BLaER1 (cell line): ENCODE data around the gene C3orf52.

Experiments
- H3K27ac ChIP-seq: shearing (Covaris generic); formaldehyde crosslinking; 2 replicates; pipeline ENCODE4 v1.8.1; 2022
- H3K27me3 ChIP-seq: shearing (Covaris generic); formaldehyde crosslinking; 2 replicates; pipeline ENCODE4 v1.8.1; 2022
- H3K36me3 ChIP-seq: shearing (Covaris generic); formaldehyde crosslinking; 2 replicates; pipeline ENCODE4 v1.8.1; 2022
- H3K4me1 ChIP-seq: shearing (Covaris generic); formaldehyde crosslinking; 2 replicates; pipeline ENCODE4 v1.8.1; 2022
- H3K4me2 ChIP-seq: shearing (Covaris generic); formaldehyde crosslinking; 2 replicates; pipeline ENCODE4 v1.8.1; 2022
- H3K4me3 ChIP-seq: shearing (Covaris generic); formaldehyde crosslinking; 2 replicates; pipeline ENCODE4 v1.8.1; 2022
- H3K9ac ChIP-seq: shearing (Covaris generic); formaldehyde crosslinking; 2 replicates; pipeline ENCODE4 v1.8.1; 2022
- H3K9me3 ChIP-seq: shearing (Covaris generic); formaldehyde crosslinking; 2 replicates; pipeline ENCODE4 v1.8.1; 2022
- H4K20me1 ChIP-seq: shearing (Covaris generic); formaldehyde crosslinking; 2 replicates; pipeline ENCODE4 v1.8.1; 2022
- Cebpa-rat ChIP-seq: shearing (Covaris generic); IDR thresholded peaks from 2 replicates; pipeline ENCODE4 v1.8.1; 2022

Gene C3orf52

DNA sequence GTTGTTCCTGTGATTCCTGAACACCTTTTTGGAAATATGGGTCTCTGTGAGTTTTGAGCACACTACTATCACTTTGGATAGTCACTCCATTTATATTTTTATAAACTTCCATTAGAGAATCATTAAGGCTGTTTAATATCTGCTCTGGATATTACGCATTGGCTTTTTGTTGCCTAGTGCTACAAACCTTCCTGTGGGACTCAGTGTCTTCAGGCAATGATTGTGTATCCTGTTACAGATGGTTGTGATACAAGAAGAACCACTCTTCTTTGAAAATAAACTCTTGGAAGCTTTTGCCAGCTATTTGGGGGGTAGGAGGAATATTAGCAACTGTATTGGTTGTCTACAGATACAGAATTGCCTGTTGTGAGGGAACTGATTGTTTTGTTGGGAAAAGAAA, 31.2 kb downstream of the C3orf52 start:
- no peaks in the 10 kb centered on the region for H3K27me3 ChIP-seq
- H3K9me3 ChIP-seq, result no peaks in the 10 kb centered on the region
- H3K36me3 ChIP-seq, result no peaks in the 10 kb centered on the region; the same call in 1 of the 2 replicates
- H3K4me3 ChIP-seq, result no peak overlapping the region; the same call in 1 of the 2 replicates
- H3K9ac ChIP-seq, result 0 out of 2 replicates have a peak overlapping the region, but pooled peaks have one; percentile 9
- no peak for TF ChIP-seq Cebpa-rat
- no peaks in the 10 kb centered on the region for H4K20me1 ChIP-seq
- peak overlapping the region; percentile 90 for H3K27ac ChIP-seq
- H3K4me2 ChIP-seq, result peak overlapping the region; percentile 83
- H3K4me1 ChIP-seq, result peaks cover 100% of the 10 kb centered on the region

DNA sequence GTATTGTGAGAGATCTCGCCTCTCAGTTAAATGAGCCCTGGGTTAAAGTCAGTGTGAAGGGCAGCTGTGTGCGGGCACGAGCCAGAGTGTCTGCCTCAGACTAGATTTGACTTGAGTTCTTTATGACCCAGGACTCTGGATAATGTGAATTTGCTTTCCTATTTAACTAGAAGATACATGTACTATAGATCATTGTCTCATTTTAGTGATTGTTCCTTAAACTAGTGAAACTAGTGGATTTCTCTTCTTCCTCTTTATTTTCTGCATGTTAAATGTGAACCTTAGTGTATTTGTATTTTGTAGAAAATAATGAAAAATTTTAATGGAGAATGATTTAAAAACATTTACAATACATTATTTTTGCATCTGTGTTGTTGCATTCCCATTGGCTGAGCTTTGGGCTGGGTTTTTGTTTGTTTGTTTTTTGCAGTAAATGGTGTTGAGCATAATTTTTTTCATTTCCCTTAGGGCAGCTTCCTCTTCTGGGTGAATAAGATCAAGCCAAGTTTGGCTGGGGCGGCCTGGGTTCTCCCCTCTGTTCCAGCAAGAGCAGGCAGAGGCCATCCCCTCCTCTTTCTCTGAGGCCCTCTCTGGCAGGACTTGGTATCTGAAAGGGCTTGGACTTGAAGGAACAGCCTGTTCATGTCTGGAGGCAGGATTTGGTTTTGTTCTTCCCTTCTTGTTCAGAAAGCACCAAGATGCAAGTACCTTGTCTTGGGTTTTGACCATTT, 31.8 kb downstream of the C3orf52 start:
- no peak overlapping the region; the same call in 1 of the 2 replicates for H3K4me3 ChIP-seq
- no peaks in the 10 kb centered on the region for H4K20me1 ChIP-seq
- H3K9me3 ChIP-seq, result no peaks in the 10 kb centered on the region
- no peak for TF ChIP-seq Cebpa-rat
- H3K4me2 ChIP-seq, result peak overlapping the region; percentile 83
- H3K4me1 ChIP-seq, result peaks cover 100% of the 10 kb centered on the region
- H3K27me3 ChIP-seq, result no peaks in the 10 kb centered on the region
- no peak overlapping the region for H3K9ac ChIP-seq
- H3K27ac ChIP-seq, result peak overlapping the region; percentile 90
- H3K36me3 ChIP-seq, result peaks cover 5% of the 10 kb centered on the region

DNA sequence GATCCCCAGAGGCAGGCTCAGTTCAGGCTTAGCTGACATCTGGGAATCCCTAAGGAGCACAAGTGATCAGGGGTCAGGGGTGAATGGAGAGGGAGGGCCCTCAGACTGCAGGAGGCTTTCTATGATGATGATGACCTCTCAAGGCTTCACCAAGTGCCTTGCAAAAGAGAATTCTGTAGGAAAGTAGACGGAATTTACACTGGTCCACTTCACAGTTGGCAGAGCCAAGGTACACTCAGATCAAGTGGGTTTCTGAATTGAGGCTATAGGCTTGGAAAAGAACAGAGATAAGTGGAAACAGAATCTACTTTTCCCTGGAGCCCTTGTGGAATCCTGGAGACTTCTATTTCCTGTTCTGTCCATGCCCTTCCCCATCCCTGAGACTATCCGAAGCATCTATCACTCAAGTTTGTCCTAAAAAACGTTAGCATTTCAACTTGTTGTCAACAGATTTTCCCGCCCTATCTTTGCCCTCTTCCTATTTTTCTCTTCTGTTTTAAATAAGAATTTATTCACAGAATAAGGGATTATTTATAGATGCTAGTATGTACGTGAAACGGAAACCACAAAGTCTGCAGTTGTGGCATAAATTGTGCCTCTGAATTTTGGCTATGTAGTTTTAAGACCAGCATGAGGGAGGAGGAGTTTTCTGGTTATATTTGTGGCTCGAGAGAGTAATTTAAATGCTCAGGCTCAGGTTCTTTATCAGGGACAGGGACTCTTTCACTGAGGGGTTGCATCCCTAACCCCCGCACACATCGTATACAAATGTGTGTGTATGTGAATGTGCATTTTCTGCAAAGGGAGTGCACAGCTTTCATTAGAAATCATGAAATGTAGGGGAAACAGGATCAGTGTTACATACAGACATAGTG, 34.0 kb downstream of the C3orf52 start:
- Histone ChIP-seq H3K27me3 (no peaks in the 10 kb centered on the region), H4K20me1 (no peaks in the 10 kb centered on the region), H3K4me1 (peaks cover 100% of the 10 kb centered on the region), H3K9ac (peak overlapping the region; percentile 43), H3K9me3 (no peaks in the 10 kb centered on the region), H3K4me3 (peak overlapping the region; percentile 36), H3K4me2 (peak overlapping the region; percentile 83), H3K27ac (peak overlapping the region; percentile 90), H3K36me3 (peaks cover 17% of the 10 kb centered on the region)
- no peak for TF ChIP-seq Cebpa-rat

DNA sequence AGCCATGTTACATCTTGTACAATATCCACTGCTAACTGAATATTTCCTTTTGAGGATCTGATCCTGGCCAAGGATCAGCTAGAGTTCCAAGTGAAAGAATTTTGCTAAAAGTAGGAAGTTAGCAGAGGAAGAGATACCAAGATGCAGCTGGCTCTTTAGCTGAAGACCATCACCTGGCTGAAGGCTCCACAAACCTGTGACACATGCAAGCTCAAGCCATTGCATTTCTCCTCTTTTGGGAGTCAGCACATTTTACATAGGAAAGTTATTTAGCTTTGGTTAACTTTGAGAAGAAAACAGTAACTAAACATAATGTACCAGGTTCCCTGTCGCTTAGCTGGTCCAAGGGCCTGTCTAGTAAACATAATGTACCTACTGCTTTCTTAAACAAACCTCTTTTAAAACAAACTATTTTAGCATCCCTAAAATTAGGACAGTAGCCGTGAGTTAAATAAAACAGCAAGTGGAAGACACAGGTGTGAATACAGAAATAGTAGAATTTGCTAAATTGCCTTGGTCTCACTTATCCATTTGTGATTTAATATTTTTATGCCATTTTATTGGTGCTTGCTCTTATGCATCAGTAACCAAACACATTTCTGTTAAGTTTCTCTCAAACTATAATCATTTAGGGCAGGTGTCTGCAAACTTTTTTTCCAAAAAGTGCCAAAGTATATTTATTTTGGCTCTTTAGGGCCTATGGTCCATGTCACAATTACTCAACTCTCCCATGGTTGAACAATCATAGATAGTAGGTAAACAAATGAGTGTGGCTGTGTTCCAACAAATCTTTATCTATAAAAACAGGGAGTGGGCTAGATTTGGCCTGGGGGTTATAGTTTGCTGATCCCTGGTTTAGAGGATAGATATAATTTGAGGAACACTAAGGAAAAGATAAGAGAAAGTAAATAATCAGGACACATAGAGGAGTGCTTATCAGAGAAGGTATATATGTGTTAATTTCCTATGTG, 35.7 kb downstream of the C3orf52 start:
- Histone ChIP-seq H3K4me1 (peaks cover 100% of the 10 kb centered on the region), H3K9me3 (no peaks in the 10 kb centered on the region), H3K4me3 (peak overlapping the region; percentile 0; the same call in 1 of the 2 replicates), H3K36me3 (peaks cover 17% of the 10 kb centered on the region), H3K4me2 (peak overlapping the region; percentile 83), H3K9ac (no peak overlapping the region), H4K20me1 (no peaks in the 10 kb centered on the region), H3K27ac (peak overlapping the region; percentile 90), H3K27me3 (no peaks in the 10 kb centered on the region)
- TF ChIP-seq Cebpa-rat, result no peak

DNA sequence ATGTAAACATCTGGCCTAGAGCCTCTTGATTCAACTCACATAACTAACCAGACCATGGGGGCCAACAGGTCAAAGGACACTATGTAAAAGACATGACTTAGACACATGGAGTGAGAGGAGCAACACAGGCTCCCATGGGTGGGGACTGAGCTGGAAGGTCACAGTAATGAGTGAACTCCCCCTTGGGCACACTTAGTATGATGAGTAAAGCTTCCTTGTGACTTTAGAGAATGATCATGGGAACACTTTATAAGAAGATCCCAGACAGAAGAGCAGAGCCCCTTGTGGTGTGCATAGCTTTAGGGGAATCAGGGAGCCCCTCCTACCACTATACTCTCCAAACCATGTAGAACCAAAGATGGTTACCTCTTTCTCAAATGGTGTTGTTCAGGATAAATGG, 36.7 kb downstream of the C3orf52 start:
- peaks cover 100% of the 10 kb centered on the region for H3K4me1 ChIP-seq

DNA sequence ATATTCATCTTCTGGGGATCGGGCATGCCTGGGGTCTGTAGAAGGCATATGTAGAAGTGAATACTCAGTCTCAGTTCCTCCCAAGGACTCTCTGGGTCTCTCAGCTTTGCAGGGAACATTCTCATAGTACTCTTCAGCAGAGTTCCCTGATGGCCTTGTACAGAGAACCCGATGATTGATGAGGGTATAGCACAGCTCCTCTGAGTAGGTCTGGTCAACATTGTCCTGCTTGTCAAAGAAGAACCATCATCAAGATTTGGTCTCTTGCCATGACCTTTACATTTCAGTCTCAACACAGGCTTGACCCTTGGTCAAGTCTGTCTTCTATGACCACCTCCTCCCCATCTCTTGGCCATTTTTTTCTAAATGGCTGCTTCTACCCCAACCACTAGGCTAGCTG, 37.4 kb downstream of the C3orf52 start:
- Histone ChIP-seq H3K9me3 (no peaks in the 10 kb centered on the region), H3K4me3 (no peak overlapping the region), H3K27me3 (no peaks in the 10 kb centered on the region), H3K4me2 (peak overlapping the region; percentile 83), H3K4me1 (peaks cover 100% of the 10 kb centered on the region), H3K27ac (peak overlapping the region; percentile 90), H4K20me1 (no peaks in the 10 kb centered on the region), H3K9ac (no peak overlapping the region; the same call in 1 of the 2 replicates), H3K36me3 (peaks cover 17% of the 10 kb centered on the region)
- no peak for TF ChIP-seq Cebpa-rat

More for the DNA sequence above, 36.7 kb downstream of the C3orf52 start:
- Histone ChIP-seq H3K27me3 (no peaks in the 10 kb centered on the region), H3K27ac (peak overlapping the region; percentile 90), H3K4me2 (peak overlapping the region; percentile 83), H3K36me3 (peaks cover 17% of the 10 kb centered on the region), H3K4me3 (no peak overlapping the region), H3K9ac (no peak overlapping the region), H3K9me3 (no peaks in the 10 kb centered on the region), H4K20me1 (no peaks in the 10 kb centered on the region)
- TF ChIP-seq Cebpa-rat, result no peak

DNA sequence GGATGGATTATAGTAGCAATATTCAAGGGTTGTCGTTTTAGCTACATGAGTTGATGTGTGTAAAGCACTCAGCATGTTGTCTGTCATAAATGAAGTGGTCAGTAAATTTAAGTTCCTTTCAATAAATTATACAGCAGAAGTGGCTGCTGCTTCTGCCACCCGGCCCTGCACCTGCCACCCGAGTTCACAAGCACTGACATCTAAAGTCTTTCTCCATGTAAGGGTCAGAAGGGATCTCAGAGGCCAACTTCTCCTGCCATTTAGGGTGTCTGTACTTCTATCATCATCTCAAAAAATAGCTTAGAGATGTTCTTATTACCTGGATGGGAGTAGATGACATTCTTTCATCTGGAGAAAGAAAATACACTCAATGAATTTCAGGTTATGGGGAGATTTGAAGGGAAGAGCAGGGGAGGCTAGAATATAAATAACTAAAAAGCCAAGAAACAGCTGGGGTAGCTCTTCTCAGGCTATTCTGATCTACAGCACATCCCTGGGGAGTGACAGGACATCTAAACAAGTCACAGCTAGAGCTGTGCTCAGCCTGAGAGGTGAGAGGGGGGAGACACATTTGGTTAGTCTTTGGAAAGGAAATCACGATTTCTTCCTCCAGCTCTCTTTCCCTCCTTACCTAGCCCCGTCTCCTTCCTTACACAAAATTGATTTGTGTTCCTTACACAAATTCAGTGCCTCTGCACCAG, 38.9 kb downstream of the C3orf52 start:
- Histone ChIP-seq H3K4me3 (peak overlapping the region; percentile 54), H3K4me1 (peaks cover 100% of the 10 kb centered on the region), H3K27ac (peak overlapping the region; percentile 90), H3K4me2 (peak overlapping the region; percentile 83), H3K36me3 (peaks cover 17% of the 10 kb centered on the region), H3K9me3 (no peaks in the 10 kb centered on the region), H3K27me3 (no peaks in the 10 kb centered on the region), H3K9ac (peak overlapping the region; percentile 74), H4K20me1 (no peaks in the 10 kb centered on the region)
- TF ChIP-seq Cebpa-rat, result no peak

DNA sequence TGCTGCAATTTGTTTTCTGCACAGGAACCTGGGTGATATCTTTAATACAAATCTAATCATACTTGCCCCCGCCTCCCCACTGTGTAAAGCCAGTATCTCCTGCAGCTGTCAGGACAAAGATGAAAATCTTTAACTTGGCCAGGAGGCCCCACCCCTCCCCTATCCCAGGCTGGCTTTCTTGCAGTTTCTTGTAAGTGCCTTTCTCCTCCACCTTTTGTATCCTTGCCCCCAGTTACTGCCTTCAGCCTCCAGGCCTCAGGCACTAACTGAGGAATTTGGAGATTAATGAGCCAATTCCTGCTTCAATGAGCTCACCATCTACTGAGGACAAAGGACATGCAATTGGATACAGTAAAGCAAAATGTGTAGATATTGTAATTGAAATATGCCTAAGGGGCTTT, 40.3 kb downstream of the C3orf52 start:
- TF ChIP-seq Cebpa-rat, result no peak
- Histone ChIP-seq H3K36me3 (peaks cover 25% of the 10 kb centered on the region), H3K9me3 (no peaks in the 10 kb centered on the region), H3K4me1 (peaks cover 100% of the 10 kb centered on the region), H3K9ac (peak overlapping the region; percentile 74), H3K27me3 (no peaks in the 10 kb centered on the region), H3K4me3 (peak overlapping the region; percentile 54), H3K4me2 (peak overlapping the region; percentile 83), H3K27ac (peak overlapping the region; percentile 90), H4K20me1 (no peaks in the 10 kb centered on the region)
